Omental fat pad (tissue), 4 donors: ENCODE results near the gene ANKS6. TPM values are rescaled to one million over a fixed set of nuclear protein-coding genes. Genes with fewer than 3 reads are reported as not detected.

Experiments
- ATAC-seq: fragments of 150-250 bp; one replicate; pipeline ENCODE4 v1.9.1; 2016; ENCODE audit warnings: mild to moderate bottlenecking, moderate library complexity; ENCODE audit not compliant: low FRiP score
- DNase-seq: peaks from one replicate; pipeline ENCODE4 v3.0.0-alpha.2; 2019; ENCODE audit warnings: low spot score
- CTCF ChIP-seq, 3 donors: fragments of 450-650 bp; IDR thresholded peaks; one replicate each; pipeline ENCODE4 v1.5.1; 2016 to 2017; ENCODE audit warnings: antibody characterized with exemption in 3 of 3, mild to moderate bottlenecking in 3 of 3, moderate library complexity in 2 of 3
- total RNA-seq, 4 donors: library from RNA; depleted of rRNA; stranded (reverse); fragments of >200 nt; gene quantifications; one replicate each; pipeline ENCODE4 v1.1.0, GENCODE V29; 2016

ANKS6 gene
- total RNA-seq, 4 donors from 2014 or later: 14.7 to 24.7 (median 20.4) TPM

GRCh38 chr9:98786750-98787510 is 9.4 kb downstream of the ANKS6 start:
- no peak for TF ChIP-seq CTCF (IDR thresholded peaks at IDR 0.05)
- no peak for ATAC-seq
- no peak for DNase-seq

- DNase-seq: no peak
- no peak for ATAC-seq
- no peak for TF ChIP-seq CTCF (IDR thresholded peaks at IDR 0.05)
Observed at GRCh38 chr9:98784831-98785806, 11.2 kb downstream of the ANKS6 start.

GRCh38 chr9:98783518-98784226 is 12.7 kb downstream of the ANKS6 start:
- ATAC-seq (no peak), DNase-seq (no peak)

GRCh38 chr9:98781588-98782383 is 14.6 kb downstream of the ANKS6 start:
- ATAC-seq: no peak
- no peak for DNase-seq
- no peak for TF ChIP-seq CTCF (IDR thresholded peaks at IDR 0.05)

More at GRCh38 chr9:98783518-98784226, 12.7 kb downstream of the ANKS6 start:
- TF ChIP-seq CTCF (IDR thresholded peaks at IDR 0.05): no peak

- TF ChIP-seq CTCF (IDR thresholded peaks at IDR 0.05): no peak
- ATAC-seq (no peak), DNase-seq (no peak)
Observed at GRCh38 chr9:98780059-98780749, 16.2 kb downstream of the ANKS6 start.
